HG03521 (cell line): ENCODE data around the gene EME1.
"Not testable (repeated sequence)": the region's sequence is repeated elsewhere in the genome, so short reads cannot be mapped to it uniquely, and the experiment has no call there.

Source experiments
- ATAC-seq: cut with Tn5 transposase; IDR thresholded peaks from one replicate; pipeline ENCODE4 v1.9.1; 2021; ENCODE audit warnings: mild to moderate bottlenecking, moderate library complexity; ENCODE audit not compliant: unreplicated experiment

Gene EME1, protein sequence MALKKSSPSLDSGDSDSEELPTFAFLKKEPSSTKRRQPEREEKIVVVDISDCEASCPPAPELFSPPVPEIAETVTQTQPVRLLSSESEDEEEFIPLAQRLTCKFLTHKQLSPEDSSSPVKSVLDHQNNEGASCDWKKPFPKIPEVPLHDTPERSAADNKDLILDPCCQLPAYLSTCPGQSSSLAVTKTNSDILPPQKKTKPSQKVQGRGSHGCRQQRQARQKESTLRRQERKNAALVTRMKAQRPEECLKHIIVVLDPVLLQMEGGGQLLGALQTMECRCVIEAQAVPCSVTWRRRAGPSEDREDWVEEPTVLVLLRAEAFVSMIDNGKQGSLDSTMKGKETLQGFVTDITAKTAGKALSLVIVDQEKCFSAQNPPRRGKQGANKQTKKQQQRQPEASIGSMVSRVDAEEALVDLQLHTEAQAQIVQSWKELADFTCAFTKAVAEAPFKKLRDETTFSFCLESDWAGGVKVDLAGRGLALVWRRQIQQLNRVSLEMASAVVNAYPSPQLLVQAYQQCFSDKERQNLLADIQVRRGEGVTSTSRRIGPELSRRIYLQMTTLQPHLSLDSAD

DNA sequence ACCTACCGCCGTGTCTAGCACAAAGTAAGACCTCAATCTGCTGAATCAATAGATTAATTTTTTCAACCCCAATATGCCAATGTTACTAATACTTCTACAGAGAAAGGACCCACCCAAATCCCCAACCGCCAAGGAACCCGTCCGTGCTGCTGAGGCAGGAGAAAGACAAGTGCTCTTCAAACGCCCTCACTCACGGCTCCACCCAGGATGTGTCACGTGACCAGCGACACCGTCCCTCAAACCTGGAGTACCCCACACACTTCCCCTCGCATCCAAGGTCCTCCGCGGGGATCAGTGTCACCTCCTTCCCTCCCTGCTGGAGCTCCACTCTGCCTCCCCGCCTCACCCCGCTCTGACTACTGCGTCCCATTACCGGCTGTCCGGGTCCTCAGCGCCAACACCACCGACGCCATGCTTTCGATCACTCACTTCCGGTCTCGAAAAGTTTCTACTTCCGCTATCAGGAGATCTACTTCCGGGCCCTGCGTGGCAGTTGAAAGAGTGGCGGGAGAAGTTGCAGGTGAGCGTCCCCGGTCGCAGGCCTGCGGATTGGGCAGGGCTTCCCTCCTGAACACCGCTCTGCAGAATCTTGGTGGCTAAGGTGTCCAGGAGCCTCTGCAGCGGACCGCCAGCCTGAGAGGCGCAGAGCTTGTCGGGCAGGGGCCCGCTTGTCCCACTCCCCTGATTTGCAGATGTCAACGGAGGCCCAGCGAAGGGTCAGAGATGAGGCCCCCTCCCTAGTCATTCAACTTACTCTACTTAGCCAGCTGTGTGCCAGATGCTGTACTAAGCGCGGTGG is at the start of gene EME1, which contains the start of gene MRPL27:
TSS of gene EME1 (plus strand) at position 472 of the 799 bp plus-strand sequence. CDS start 1,980 bp downstream, outside the sequence.
TSS of gene MRPL27 (minus strand) at position 427 of the 799 bp plus-strand sequence. CDS start at position 413, 14 bp downstream.
- peak; percentile 80 for ATAC-seq

DNA sequence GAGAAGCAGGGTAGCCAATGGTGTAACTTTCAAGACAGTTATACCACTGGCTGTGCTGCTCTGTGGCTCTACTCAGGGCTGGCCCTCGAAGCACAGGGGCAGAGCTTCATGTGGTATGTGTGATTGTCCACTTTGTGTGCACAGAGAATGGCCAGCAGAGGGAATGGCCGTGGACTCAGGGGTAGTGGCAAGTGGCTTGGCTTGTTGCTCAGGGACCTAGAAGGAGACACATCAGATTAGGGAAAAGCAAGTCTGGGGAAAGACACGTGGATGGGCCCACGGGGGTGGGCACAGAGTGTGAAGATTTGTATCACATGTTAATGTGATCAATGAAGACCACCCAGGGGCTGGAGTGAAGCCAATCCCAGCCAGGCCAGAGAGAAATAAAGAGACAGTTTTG is 47.1 kb upstream of the EME1 start:
- no peak for ATAC-seq

DNA sequence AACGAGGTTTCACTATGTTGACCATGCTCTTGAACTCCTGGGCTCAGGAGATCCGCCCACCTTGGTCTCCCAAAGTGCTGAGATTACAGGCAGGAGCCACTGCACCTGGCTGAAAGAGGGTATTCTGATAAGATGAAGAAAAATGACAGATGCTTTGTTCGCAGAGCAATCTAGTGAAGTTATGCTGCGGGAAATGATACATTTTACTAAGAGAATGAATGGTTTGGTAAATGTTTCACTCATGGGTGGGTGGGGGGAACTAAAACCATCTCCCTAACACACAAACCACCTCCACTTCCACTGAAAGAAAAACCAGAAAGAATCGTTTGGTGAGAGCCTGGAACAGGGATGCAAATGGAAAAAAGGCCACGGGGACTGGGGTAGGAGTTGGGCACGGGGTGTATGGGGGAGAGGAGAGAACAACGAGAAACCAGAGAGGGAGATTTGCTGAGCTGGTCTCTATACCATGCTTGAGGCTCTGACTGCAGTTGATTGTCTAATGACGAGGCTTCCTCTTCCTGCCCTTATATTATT is 46.1 kb upstream of the EME1 start:
- no peak for ATAC-seq

DNA sequence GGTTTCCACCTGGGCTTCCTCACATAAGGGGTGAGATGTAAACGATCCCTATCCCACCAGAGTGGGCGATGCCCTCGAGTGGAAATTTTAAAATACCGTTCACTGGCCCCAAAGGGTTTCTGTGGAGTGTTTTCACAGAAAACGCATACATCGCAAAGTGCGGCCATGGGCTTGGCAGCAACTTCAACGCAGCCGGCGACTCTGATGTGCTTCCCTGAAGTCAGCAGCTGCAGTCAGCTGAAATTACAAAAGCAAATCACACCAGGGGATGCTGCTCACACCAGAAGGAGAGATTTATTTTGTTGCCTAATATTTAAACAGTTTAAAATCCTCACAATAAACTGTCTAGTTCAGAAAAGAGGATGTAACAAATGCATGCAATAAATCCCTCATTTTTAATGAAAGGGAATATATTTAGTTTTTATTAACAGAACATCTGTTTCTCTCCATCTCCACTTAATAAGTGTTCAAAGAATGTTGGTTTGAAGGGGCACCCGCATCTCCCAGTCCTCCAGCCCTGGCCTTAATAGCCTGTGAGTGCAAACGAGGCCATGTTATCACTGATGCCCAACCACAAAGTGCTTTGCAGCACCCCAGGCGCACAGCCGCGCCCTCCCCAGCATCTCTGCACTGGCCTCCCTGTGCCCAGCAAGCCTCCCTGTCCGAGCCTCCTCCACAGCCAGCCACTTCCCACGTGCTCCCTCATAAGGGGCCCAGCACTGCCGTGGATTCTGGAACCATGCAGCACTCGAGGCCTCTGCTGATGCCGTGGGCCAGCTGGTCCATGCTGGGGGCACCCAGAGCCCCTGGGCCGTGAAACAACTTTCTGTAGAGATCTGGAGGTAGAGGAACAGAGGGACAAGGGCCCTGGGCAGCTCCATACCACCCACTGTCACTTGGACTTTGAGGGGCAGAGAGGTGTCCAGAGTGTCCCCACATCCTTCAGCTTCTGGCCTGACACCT is 44.4 kb upstream of the EME1 start:
- no peak for ATAC-seq

DNA sequence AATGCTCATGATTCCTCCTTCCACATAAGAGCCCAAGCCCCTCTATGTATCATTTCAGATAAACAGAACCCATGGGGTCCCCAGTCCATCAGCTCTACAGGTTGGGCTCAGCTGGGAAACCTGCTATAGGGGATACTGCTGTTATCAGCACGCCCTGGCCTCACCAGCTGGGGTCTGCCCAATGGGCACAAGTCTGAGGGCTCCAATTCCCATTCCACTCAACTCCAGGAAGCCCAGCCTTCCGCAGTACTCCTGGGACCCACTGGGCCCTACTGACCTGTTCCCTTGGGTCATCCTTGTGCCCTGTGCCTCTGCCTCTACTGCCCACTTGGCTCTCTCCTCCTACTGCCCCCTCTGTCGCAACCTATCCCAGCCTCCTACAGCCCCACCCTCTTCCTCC is 43.3 kb upstream of the EME1 start:
- no peak for ATAC-seq

DNA sequence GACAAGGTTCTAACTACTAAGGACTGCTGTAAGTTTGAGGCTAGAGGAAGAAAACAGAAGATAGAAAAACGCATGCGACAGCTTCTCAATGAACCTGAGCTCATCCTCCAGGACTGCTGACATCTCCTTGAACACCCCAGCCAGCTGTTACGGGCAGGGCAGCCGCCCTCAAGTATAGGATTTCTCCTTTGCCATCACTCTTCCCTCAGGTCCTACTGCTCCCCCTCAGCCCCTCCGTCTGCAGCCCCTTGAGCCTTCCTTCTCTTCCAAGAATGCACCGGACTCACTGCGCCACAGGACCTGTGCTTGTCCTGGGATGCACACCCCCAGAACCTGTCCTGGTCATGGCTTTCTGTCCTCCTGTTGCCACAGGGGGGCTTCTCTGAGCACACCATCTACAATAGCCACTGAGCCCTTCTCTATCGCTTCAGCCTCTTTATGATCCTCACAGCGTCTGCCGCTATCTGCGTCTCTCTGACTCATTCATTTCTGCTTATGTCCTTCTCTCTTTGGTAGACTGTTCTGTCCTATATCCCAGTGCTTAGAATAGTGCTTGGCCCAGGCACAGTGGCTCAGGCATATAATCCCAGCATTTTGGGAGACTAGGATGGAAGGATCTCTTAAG is 42.8 kb upstream of the EME1 start:
- no peak for ATAC-seq

DNA sequence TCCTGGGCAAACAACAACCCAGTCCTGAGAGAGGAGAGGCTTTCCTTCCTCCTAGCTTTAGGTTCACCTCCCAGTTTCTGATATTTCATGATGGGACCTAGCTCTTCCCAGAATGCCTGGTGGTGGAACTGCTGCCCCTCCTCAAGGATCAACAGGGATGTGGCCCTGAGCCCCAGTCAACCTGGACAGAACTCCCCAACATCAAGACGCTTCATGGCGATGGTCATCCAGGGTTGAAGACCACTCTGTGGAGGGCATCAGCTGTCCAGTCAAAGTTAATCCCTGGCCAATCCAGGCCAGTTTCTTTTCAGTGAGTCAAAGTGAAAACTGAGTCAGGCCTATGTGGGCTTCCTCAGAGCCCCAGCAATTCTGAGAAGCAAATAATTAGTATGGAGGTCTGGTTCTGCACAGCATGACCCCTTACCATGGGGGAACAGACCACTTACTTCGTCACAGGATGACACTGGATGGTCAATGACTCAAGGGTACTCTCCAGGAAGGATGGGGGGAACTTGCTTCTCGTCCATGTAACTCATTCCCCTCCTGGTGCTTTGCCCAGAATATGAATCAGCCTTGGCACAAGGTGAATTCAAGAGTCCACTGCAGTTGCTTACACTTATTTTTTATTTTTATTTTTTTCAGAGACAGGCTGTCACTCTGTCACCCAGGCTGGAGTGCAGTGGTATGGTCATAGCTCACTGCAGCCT is 41.8 kb upstream of the EME1 start:
- no peak for ATAC-seq

DNA sequence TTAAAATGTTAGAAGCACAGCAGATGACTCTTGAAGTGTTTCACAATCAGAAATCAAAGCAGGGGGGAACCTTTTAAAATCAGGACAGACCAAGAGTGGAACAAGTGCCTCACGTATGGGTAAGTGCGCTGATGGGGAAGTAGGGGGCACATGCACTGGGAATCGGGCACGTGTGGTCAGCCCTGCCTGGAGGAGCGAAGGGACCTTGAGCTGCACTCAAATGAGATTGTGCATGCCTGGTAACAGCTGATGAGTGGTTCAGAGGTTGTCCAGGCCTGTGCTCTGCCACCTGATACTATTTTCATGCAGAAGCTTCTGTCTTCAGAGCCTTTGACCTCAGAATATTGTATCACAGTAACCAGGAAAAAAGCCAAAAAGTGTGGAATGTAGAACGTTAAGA is 40.8 kb upstream of the EME1 start:
- ATAC-seq: no peak

DNA sequence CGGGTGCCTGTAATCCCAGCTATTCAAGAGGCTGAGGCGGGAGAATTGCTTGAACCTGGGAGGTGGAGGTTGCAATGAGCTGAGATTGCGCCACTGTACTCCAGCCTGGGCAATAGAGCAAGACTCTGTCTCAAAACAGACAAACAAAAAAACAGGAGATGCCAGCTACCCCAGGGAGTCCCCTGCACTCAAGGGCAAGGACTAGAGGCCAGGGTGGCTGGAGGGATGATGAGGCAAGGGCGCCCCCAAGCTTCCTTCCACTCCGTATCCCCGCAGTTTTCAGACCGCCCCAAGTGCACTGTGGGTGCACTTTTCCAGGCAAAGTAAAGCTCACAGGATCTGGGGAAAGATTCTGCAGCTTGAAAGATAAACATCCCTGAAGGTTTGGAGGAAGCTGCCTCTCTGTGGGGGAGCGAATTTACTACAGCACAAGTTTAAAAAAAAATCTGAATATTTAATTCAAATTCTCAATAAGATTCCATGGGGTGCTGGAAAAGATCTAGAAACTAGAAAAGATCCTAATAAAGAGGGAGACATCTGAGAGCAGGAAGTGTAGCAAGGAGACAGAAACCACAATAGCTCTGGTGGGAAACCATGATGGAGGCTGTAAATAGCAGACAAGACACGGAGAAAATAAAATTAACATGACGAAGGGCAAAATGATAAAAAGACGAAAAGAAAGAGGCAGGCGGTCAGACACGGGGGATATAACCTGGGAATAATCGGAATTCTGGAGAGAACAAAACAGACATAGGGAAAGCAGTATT is 39.6 kb upstream of the EME1 start:
- not testable (repeated sequence) for ATAC-seq

DNA sequence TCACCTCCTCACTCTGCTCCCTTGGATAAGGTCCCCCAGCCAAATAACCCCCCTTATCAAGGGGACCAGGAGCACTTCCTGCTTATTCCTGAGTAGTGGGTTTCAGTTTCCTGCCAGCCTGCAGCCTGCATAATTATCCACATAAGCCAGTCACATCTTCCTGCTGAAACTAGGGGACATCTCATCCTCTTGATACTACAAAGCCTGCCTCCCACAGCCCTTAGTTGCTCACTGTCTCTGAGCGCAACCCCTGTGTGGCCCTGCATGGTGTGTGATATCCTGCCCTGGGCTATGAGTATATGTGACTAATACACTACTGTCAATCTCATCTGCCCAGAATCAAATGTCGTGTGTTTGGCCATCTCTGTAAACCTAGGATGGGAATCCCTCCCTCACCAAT is 35.1 kb upstream of the EME1 start:
- no peak for ATAC-seq

DNA sequence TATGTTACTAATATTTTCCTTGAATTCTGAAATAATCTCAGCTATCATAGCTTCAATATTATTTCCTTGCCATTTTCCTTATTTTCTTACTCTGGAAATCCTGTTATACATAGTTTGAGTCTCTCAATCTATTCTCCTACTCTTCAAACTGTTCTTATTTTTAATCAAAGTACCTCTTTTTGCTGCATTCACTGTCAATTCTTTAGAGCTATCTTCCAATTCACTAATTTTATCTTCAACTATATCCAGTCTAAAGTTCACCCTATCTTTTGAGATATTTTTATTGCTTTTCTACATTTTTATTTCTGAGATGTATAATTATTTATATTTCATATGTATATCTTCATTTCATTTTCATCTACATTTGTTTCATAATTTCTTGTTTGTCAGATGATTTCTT is 34.4 kb upstream of the EME1 start:
- ATAC-seq: no peak

DNA sequence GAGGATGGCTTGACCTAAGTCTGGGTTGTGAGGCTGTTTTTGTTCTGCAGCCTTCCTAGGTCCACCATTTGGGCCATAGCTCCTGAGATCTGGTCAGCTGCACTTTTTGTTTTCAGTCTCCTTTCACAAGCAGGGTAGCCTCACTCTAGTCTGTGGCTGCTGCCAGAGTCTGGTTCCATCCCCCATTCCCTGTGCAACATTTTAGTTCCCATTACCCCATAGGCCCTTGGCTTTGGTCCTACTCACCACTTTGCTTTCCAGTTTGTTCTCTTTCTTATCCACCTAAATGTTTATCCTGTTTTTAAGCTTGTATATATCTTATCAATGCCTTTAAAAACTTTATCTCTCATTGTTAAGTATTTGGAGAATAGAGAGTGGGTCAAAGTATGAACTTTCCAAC is 33.6 kb upstream of the EME1 start:
- no peak for ATAC-seq

DNA sequence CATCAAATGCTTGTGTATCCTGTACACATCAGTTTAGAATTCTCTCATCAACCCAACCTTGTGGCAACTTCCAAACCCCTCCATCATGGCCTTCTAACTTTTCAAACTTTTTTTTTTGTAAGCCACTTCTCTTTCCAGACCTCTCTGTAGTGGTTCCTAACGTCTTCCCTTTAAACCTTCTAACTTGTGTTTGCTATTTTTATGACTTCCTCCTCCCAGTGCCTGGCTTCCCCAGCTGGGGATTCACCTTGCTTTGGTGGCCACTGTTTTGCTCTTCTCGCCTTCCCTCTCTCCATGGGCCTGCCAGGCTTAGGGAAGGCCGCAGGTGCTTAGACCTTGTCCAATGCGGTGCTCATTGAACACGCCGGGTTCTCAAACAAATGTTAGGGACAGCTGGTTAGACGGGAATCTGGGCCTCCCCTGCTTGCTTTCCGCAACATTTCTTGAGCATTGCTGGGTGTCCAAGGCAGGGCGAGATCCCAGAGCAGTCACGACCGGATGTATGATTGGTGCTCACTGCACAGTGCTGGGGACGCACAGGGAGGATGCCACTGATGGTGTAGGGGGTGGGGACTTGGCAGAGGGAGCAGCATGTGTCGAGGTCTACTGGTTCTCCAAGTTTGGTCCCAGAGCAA is 28.2 kb upstream of the EME1 start:
- no peak for ATAC-seq

DNA sequence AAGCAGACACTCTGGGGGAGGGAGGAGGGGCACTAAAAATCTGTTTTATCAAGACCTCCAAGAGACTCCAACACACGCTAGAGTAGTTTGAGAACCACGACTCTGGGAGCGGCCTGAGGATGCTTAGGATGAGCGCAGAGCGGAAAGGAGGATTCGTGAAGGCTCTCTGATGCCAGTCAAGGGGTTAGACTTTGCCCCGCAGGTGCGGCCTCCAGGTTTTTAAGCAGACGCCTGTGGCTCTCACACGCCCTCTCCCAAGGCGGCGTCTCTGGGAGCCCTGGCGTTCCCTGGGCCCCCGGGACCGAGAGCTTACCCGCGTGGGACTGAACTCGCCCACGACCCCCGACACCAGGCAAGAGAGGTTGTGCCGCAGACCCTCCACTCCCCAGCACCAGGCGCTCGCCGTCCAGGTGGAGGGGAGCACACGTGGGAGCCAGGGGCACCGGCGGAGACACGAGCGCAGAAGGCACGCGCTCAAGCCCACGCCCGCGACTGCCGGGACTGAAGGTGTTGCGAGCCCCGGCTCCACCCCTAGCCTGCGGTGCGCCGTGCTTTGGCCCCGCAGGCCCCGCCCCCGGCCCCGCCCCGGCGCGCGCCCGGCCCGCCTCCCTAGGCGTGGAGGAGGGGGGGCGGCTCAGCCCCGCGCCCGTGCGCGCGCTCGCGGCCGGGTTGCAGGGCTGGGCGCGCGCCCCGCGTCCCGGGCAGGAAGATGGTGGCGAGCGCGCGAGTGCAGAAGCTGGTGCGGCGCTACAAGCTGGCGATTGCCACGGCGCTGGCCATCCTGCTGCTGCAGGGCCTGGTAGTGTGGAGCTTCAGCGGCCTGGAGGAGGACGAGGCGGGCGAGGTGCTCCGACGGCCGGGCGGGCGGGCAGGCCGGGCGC is 27.4 kb upstream of the EME1 start, which contains the start of gene XYLT2:
TSS of gene XYLT2 (plus strand) at position 695 of the 881 bp plus-strand sequence. CDS start at position 710, 15 bp downstream.
- ATAC-seq: peak; percentile 80

DNA sequence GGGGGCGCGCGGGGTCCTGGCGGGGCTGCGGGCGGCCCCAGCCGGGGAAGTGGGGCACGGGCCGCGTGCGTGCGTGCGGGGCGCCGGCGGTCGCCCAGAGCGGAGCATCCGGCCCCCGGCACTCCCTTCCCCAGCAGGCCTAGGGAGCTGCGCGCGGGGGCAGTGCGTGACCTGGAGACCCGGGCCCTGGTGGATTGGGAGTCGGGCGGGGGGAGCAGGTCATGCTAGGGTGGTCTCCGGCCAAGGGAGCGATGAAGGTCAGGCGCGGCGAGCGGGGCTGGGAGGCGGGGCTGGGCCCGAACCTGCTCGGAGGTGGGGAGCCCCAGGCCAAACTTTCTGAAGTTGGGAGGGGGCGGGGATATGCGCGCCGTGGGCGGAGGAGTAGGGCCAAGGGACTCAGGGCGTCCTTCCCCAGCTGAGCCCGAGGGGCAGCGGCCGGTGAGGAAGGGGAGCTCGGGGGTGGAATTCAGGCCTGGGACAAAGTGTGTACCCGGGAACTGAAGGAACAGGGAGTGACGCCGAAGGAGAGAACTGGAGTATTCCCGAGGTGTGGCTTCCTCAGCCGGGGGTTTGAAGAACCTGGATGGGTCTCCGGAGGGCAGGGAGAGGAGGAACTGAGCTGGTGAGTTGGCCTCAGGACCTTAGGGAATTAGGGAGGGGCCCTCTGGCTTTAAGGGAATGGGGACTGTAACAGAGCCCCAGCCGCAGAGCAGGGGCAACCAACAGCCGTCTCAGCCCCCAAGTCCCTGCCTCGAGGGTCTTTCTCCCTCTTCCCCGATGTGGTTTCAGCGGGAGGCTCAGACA is 26.5 kb upstream of the EME1 start:
- ATAC-seq: peak; percentile 50
